ENCODE results near the gene CARM1. TPM values are rescaled to one million over a fixed set of nuclear protein-coding genes. Genes with fewer than 3 reads are reported as not detected.

The CARM1 gene
- total RNA-seq, 1 donor from 2014 or later, result 61.8 TPM

- Mint-ChIP-seq H3K4me3 (ENCODE audit: unreplicated experiment) (no peak overlapping the region), H3K27ac (ENCODE audit: unreplicated experiment) (no peak overlapping the region), H3K27me3 (ENCODE audit: low read depth) (no peaks in the 10 kb centered on the region), H3K4me1 (ENCODE audit: low read depth) (peaks cover 16% of the 10 kb centered on the region), H3K36me3 (ENCODE audit: low read depth) (peaks cover 3% of the 10 kb centered on the region), H3K9me3 (ENCODE audit: low read depth) (peaks cover 3% of the 10 kb centered on the region)
- DNase-seq (ENCODE audit: low spot score), result no peak
- no peak for TF ChIP-seq CTCF (IDR thresholded peaks at IDR 0.05)
Measured at GRCh38 chr19:10839114-10840050, 32.0 kb upstream of the CARM1 start.

GRCh38 chr19:10842788-10843187 lies 28.6 kb upstream of the CARM1 start:
- Mint-ChIP-seq H3K4me3 (ENCODE audit: unreplicated experiment) (no peak overlapping the region), H3K27ac (ENCODE audit: unreplicated experiment) (no peak overlapping the region), H3K27me3 (ENCODE audit: low read depth) (no peaks in the 10 kb centered on the region), H3K9me3 (ENCODE audit: low read depth) (peaks cover 15% of the 10 kb centered on the region), H3K4me1 (ENCODE audit: low read depth) (no peaks in the 10 kb centered on the region), H3K36me3 (ENCODE audit: low read depth) (peaks cover 4% of the 10 kb centered on the region)
- DNase-seq (ENCODE audit: low spot score), result no peak
- no peak for TF ChIP-seq CTCF (IDR thresholded peaks at IDR 0.05)

GRCh38 chr19:10846500-10847202 lies 24.7 kb upstream of the CARM1 start:
- peaks cover 12% of the 10 kb centered on the region for H3K9me3 Mint-ChIP-seq (ENCODE audit: low read depth)
- no peak overlapping the region for H3K27ac Mint-ChIP-seq (ENCODE audit: unreplicated experiment)
- H3K27me3 Mint-ChIP-seq (ENCODE audit: low read depth), result no peaks in the 10 kb centered on the region
- H3K4me1 Mint-ChIP-seq (ENCODE audit: low read depth), result no peaks in the 10 kb centered on the region
- no peak for DNase-seq (ENCODE audit: low spot score)
- H3K36me3 Mint-ChIP-seq (ENCODE audit: low read depth), result peaks cover 4% of the 10 kb centered on the region
- H3K4me3 Mint-ChIP-seq (ENCODE audit: unreplicated experiment), result no peak overlapping the region
- TF ChIP-seq CTCF (IDR thresholded peaks at IDR 0.05), result no peak

- no peak for DNase-seq (ENCODE audit: low spot score)
- no peak within 1 kb of the TSS for H3K27ac Mint-ChIP-seq (ENCODE audit: unreplicated experiment)
- H3K27me3 Mint-ChIP-seq (ENCODE audit: low read depth), result no peaks in the 10 kb centered on the region
- no peak for TF ChIP-seq CTCF (IDR thresholded peaks at IDR 0.05)
- peaks cover 4% of the 10 kb centered on the region for H3K4me1 Mint-ChIP-seq (ENCODE audit: low read depth)
- peaks cover 12% of the 10 kb centered on the region for H3K9me3 Mint-ChIP-seq (ENCODE audit: low read depth)
- no peak within 1 kb of the TSS for H3K4me3 Mint-ChIP-seq (ENCODE audit: unreplicated experiment)
- peaks cover 4% of the 10 kb centered on the region for H3K36me3 Mint-ChIP-seq (ENCODE audit: low read depth)
Measured at GRCh38 chr19:10848230-10848856, 23.0 kb upstream of the CARM1 start, which contains the start of gene C19orf38. C19orf38 (plus strand) TSS chr19:10848415; CDS start chr19:10848509, 94 bp downstream.

- Mint-ChIP-seq H3K9me3 (ENCODE audit: low read depth) (peaks cover 8% of the 10 kb centered on the region), H3K36me3 (ENCODE audit: low read depth) (peaks cover 4% of the 10 kb centered on the region)
Measured at GRCh38 chr19:10850631-10851030, 20.7 kb upstream of the CARM1 start.

More at GRCh38 chr19:10850631-10851030, 20.7 kb upstream of the CARM1 start:
- no peak overlapping the region for H3K27ac Mint-ChIP-seq (ENCODE audit: unreplicated experiment)
- DNase-seq (ENCODE audit: low spot score), result no peak
- no peak for TF ChIP-seq CTCF (IDR thresholded peaks at IDR 0.05)
- H3K27me3 Mint-ChIP-seq (ENCODE audit: low read depth), result no peaks in the 10 kb centered on the region
- H3K4me3 Mint-ChIP-seq (ENCODE audit: unreplicated experiment), result no peak overlapping the region
- peaks cover 4% of the 10 kb centered on the region for H3K4me1 Mint-ChIP-seq (ENCODE audit: low read depth)
